ENCODE measurements around the gene PKHD1.

- TF ChIP-seq CTCF (IDR thresholded peaks at IDR 0.05) (no peak), POLR2A (IDR thresholded peaks at IDR 0.05) (no peak)
These were observed 429.9 kb downstream of the PKHD1 start for GRCh38 chr6:51657491-51657890.

Measured in uterus (tissue), 2 donors.